A549 (cell line): Measurements from ENCODE around the gene SH3RF3. TPM values are rescaled to one million over a fixed set of nuclear protein-coding genes. Genes with fewer than 3 reads are reported as not detected.

ENCODE experiments used
- ATAC-seq, 2 experiments: fragments of 200-7000 bp in 1 of 2; fragments of >200 bp in 1 of 2; cut with Nextera tagmentation in 1 of 2; cut with Tn5 transposase in 1 of 2; 3 replicates each; pipeline versions ENCODE4 v1.8.0 to v1.9.1; 2018 to 2020; ENCODE audit warnings: mild to moderate bottlenecking in 1 of 2, moderate library complexity in 1 of 2
- CTCF ChIA-PET: fragments of 300-600 bp; sonication (Branson Sonifier 250); formaldehyde crosslinking; extraction: SDS; loops from one replicate; lab custom pipeline; 2021; ENCODE audit warnings: antibody characterized with exemption, inconsistent platforms; lab: Yijun Ruan, JAX
- POLR2A ChIA-PET: fragments of 350-600 bp; formaldehyde crosslinking; extraction: SDS; loops from one replicate; lab custom pipeline; 2021; ENCODE audit warnings: antibody characterized with exemption, inconsistent platforms; lab: Yijun Ruan, JAX
- DNase-seq, 2 experiments: peaks; one replicate each; pipeline versions ENCODE4 v3.0.0 to v3.0.0-alpha.2; 2011 to 2016; ENCODE audit warnings: low read depth in 1 of 2, low spot score in 1 of 2
- FAIRE-seq: peaks from 2 replicates; lab custom pipeline; 2011; peaks lifted over from hg19 to GRCh38; lab: Jason Lieb, UNC
- H3K27ac ChIP-seq, 2 experiments: fragments of >200 bp; sonication (Bioruptor Twin); formaldehyde crosslinking; 3 replicates each; pipeline ENCODE4 v1.5.1; 2016 to 2017
- H3K4me1 ChIP-seq: fragments of >200 bp; sonication (Bioruptor Twin); formaldehyde crosslinking; 3 replicates; pipeline ENCODE4 v1.6.1; 2016
- H3K4me2 ChIP-seq: fragments of >200 bp; sonication (Bioruptor Twin); formaldehyde crosslinking; 3 replicates; pipeline ENCODE4 v1.6.1; 2016
- H3K4me3 ChIP-seq: fragments of >200 bp; sonication (Bioruptor Twin); formaldehyde crosslinking; 3 replicates; pipeline ENCODE4 v1.5.1; 2016
- H3K9me3 ChIP-seq: fragments of >200 bp; sonication (Bioruptor Twin); formaldehyde crosslinking; 3 replicates; pipeline ENCODE4 v1.6.1; 2016
- CBX2 ChIP-seq: fragments of 200-600 bp; sonication (generic); IDR thresholded peaks from 2 replicates; pipeline ENCODE4 v1.6.1; 2016; ENCODE audit warnings: low read depth, mild to moderate bottlenecking, borderline replicate concordance
- CEBPB ChIP-seq, 2 experiments: fragments of >200 bp in 1 of 2; sonication (Bioruptor Twin) in 1 of 2; formaldehyde crosslinking in 1 of 2; IDR thresholded peaks; 2 replicates each; pipeline ENCODE4 v1.6.1; 2012 to 2016
- CHD2 ChIP-seq: fragments of 150-350 bp; IDR thresholded peaks from 2 replicates; pipeline ENCODE4 v1.6.1; 2014; ENCODE audit warnings: low read length; ENCODE audit not compliant: partially characterized antibody
- EHMT2 ChIP-seq: fragments of 200-600 bp; sonication (generic); IDR thresholded peaks from 2 replicates; pipeline ENCODE4 v1.6.1; 2016; ENCODE audit warnings: antibody characterized with exemption, low read depth, mild to moderate bottlenecking, moderate library complexity
- FOSL2 ChIP-seq, 2 experiments: fragments of 450-650 bp in 1 of 2; fragments of >200 bp in 1 of 2; sonication (Bioruptor Twin) in 1 of 2; formaldehyde crosslinking; IDR thresholded peaks; 2 replicates each; pipeline versions ENCODE4 v1.5.0 to v1.6.1; 2016 to 2020; ENCODE audit warnings: mild to moderate bottlenecking in 1 of 2, moderate library complexity in 1 of 2
- HDAC2 ChIP-seq: fragments of 200-600 bp; sonication (generic); IDR thresholded peaks from 2 replicates; pipeline ENCODE4 v1.6.1; 2016
- HOXA7 ChIP-seq: fragments of 250-450 bp; sonication (Bioruptor Pico); IDR thresholded peaks from 2 replicates; pipeline ENCODE4 v1.5.0; 2020; ENCODE audit warnings: mild to moderate bottlenecking, moderate library complexity
- HOXB13 ChIP-seq: fragments of 250-450 bp; sonication (Bioruptor Pico); IDR thresholded peaks from 2 replicates; pipeline ENCODE4 v1.5.0; 2020; ENCODE audit warnings: low read depth, mild to moderate bottlenecking, moderate library complexity
- HOXB5 ChIP-seq: fragments of 250-450 bp; sonication (Bioruptor Pico); IDR thresholded peaks from 2 replicates; pipeline ENCODE4 v1.5.0; 2020; ENCODE audit warnings: mild to moderate bottlenecking, moderate library complexity
- JUN ChIP-seq, 2 experiments: fragments of >200 bp; sonication (Bioruptor Twin); formaldehyde crosslinking; IDR thresholded peaks; 2 replicates in 1 of 2; 3 replicates in 1 of 2; pipeline ENCODE4 v1.6.1; 2016 to 2017
- KDM1A ChIP-seq: fragments of 200-600 bp; sonication (generic); IDR thresholded peaks from 2 replicates; pipeline ENCODE4 v1.6.1; 2016; ENCODE audit warnings: low read depth, mild to moderate bottlenecking
- MAFK ChIP-seq: fragments of 450-650 bp; IDR thresholded peaks from 2 replicates; pipeline ENCODE4 v1.6.1; 2014; ENCODE audit not compliant: partially characterized antibody
- MAZ ChIP-seq: fragments of 150-350 bp; IDR thresholded peaks from 2 replicates; pipeline ENCODE4 v1.6.1; 2014; ENCODE audit warnings: antibody characterized with exemption, low read depth, low read length, borderline replicate concordance
- NPAS2 ChIP-seq: fragments of 250-450 bp; sonication (Bioruptor Pico); IDR thresholded peaks from 2 replicates; pipeline ENCODE4 v1.8.0; 2022; ENCODE audit warnings: mild to moderate bottlenecking, moderate library complexity, borderline replicate concordance
- RARB ChIP-seq: fragments of 250-450 bp; sonication (Bioruptor Pico); IDR thresholded peaks from 2 replicates; pipeline ENCODE4 v1.8.0; 2021; ENCODE audit warnings: mild to moderate bottlenecking, moderate library complexity
- RNF2 ChIP-seq: fragments of 200-600 bp; sonication (generic); IDR thresholded peaks from 2 replicates; pipeline ENCODE4 v1.6.1; 2016; ENCODE audit warnings: low read depth, mild to moderate bottlenecking, antibody characterized with exemption, moderate library complexity, borderline replicate concordance
- SMC3 ChIP-seq: fragments of >200 bp; sonication (Bioruptor Twin); formaldehyde crosslinking; IDR thresholded peaks from 3 replicates; pipeline ENCODE4 v1.6.1; 2018; ENCODE audit warnings: inconsistent platforms
- ZSCAN20 ChIP-seq: fragments of 250-450 bp; sonication (Bioruptor Pico); IDR thresholded peaks from 2 replicates; pipeline ENCODE4 v1.8.0; 2022; ENCODE audit warnings: mild to moderate bottlenecking, moderate library complexity
- WGBS: methylation state at CpG from one replicate; pipeline ENCODE4 v1.1.6; 2017; ENCODE audit errors: missing lambda C conversion rate; 5-methylcytosine and 5-hydroxymethylcytosine counted together
- polyA plus RNA-seq, 4 experiments: library from polyadenylated mRNA; depleted of rRNA in 3 of 4; stranded (reverse); fragments of >200 nt; fragmentation: RNase III in 1 of 4; extraction: RNeasy Plus Mini Kit Qiagen cat#74134 plus additional on column Dnase treatment in 1 of 4; gene quantifications; 2 replicates in 3 of 4; 3 replicates in 1 of 4; pipeline ENCODE4 v1.2.3, GENCODE V29; 2011 to 2017
- TF ChIP-seq, protein P1 (sequence below): fragments of 200-600 bp; sonication (generic); IDR thresholded peaks from 2 replicates; pipeline ENCODE4 v1.6.1; 2016; ENCODE audit warnings: antibody characterized with exemption, mild to moderate bottlenecking, moderate library complexity
- TF ChIP-seq, protein P2 (sequence below): fragments of 150-350 bp; IDR thresholded peaks from 2 replicates; pipeline ENCODE4 v1.6.1; 2014; ENCODE audit warnings: low read depth, mild to moderate bottlenecking, low read length
- TF ChIP-seq, protein P3 (sequence below): fragments of 250-450 bp; sonication (Bioruptor Pico); IDR thresholded peaks from 2 replicates; pipeline ENCODE4 v1.5.0; 2020; ENCODE audit warnings: low read depth, mild to moderate bottlenecking, moderate library complexity
- TF ChIP-seq, protein P4 (sequence below): fragments of 450-650 bp; IDR thresholded peaks from 2 replicates; pipeline ENCODE4 v1.6.1; 2014; ENCODE audit warnings: antibody characterized with exemption
- TF ChIP-seq, protein P5 (sequence below): IDR thresholded peaks from 2 replicates; pipeline ENCODE4 v1.6.1; 2012

The SH3RF3 gene
- polyA plus RNA-seq, 2 of the 4 experiments (the other 2 are of a cell fraction) = 0.04 to 0.21 TPM

DNA sequence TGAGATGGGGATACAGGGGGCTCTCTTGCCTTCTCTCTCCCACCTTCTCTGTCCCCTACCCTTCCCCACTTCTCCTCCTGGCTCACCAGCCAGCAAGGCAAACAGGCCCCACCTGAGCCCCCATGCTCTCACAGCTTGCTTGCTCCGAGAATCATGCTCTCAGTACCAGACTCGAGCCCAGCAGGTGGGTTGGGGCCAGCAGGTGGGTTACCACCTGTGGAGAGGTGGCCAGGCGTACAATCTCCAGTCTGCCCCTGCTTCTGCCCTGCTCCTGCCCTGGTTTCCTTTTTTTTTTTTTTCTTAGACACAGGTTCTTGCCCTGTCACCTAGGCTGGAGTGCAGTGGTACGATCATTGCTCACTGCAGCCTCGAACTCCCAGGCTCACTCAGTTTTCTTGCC, 214.5 kb downstream of the SH3RF3 start (continued):
- TF ChIP-seq ZSCAN20 (CRISPR knock-in tag) (no peak), HOXA7 (CRISPR knock-in tag) (no peak)

DNA sequence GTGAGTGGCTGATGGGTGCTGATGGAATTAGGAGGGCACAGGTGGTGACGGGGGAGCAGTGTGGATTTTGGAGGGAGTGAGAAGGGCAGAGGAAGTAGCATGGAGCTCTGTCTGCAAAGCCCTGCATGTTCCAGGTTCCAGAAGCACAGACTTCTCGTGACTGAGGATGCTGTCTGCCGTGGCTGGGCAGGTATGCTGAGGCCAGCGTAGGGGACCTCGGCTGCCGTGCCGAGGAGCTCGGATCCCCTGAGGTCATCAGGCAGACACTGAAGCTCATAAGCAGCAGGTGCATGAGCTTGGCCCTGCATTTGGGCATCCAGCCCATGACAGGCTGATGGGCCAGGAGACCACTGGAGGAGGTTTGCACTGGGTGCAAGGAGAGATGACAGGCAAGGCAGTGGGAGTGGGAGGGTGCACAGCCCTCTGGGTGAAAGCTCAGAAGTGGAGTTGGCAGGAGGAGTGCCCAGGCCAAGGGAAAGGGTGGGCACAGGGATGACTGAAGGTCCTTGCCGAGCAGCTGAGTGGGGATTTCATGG, 215.3 kb downstream of the SH3RF3 start:
- TF ChIP-seq RARB (CRISPR knock-in tag) (no peak), CHD2 (no peak), MAZ (no peak), HDAC2 (no peak), EHMT2 (no peak), KDM1A (no peak), SMC3 (no peak), FOSL2 (IDR thresholded peaks at IDR 0.05) (no peak), FOSL2 (CRISPR knock-in tag; IDR thresholded peaks at IDR 0.05) (no peak), CEBPB (IDR thresholded peaks at IDR 0.05) (no peak), HOXB5 (no peak)
- no peak overlapping the region for H3K27ac ChIP-seq
- POLR2A ChIA-PET = no interaction called here
- FAIRE-seq (no peak), DNase-seq (no peak), ATAC-seq (no peak)
- no peaks in the 10 kb centered on the region for H3K9me3 ChIP-seq
- no peak overlapping the region for H3K4me3 ChIP-seq
- H3K4me1 ChIP-seq = no peaks in the 10 kb centered on the region
- no peak overlapping the region for H3K4me2 ChIP-seq
- WGBS = 72% methylated on average over 8 of the region's 9 CpGs
- CTCF ChIA-PET = interaction anchor here (0.7 kb wide), 1 partner anchor 21 kb away, joined by 3 read pairs; no protein-coding TSS in a partner anchor

DNA sequence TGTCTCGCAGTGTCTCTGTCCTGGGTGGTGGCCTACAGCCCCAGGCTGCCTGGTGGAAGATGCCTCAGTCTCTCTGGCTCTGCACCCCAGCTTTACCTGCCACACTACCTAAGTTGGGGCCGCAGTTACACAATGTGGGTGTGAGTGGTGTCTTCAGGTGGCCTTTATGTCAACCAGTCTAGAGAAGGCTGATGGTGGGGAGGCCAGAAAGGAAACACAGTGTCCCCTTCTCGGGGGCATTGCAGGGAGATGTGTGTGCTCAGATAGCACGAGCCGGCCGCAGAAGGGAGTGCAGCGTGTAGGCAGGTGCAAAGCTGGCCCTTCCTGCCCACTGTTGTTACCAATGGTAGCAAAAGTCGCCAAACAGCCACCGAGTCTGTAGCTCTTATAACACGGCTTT, 216.1 kb downstream of the SH3RF3 start:
- Histone ChIP-seq H3K4me3 (no peak overlapping the region), H3K4me1 (no peaks in the 10 kb centered on the region), H3K27ac (no peak overlapping the region), H3K4me2 (no peak overlapping the region), H3K9me3 (no peaks in the 10 kb centered on the region)
- no peak for TF ChIP-seq RNF2
- TF ChIP-seq JUN (IDR thresholded peaks at IDR 0.05) = no peak
- TF ChIP-seq, protein P1, sequence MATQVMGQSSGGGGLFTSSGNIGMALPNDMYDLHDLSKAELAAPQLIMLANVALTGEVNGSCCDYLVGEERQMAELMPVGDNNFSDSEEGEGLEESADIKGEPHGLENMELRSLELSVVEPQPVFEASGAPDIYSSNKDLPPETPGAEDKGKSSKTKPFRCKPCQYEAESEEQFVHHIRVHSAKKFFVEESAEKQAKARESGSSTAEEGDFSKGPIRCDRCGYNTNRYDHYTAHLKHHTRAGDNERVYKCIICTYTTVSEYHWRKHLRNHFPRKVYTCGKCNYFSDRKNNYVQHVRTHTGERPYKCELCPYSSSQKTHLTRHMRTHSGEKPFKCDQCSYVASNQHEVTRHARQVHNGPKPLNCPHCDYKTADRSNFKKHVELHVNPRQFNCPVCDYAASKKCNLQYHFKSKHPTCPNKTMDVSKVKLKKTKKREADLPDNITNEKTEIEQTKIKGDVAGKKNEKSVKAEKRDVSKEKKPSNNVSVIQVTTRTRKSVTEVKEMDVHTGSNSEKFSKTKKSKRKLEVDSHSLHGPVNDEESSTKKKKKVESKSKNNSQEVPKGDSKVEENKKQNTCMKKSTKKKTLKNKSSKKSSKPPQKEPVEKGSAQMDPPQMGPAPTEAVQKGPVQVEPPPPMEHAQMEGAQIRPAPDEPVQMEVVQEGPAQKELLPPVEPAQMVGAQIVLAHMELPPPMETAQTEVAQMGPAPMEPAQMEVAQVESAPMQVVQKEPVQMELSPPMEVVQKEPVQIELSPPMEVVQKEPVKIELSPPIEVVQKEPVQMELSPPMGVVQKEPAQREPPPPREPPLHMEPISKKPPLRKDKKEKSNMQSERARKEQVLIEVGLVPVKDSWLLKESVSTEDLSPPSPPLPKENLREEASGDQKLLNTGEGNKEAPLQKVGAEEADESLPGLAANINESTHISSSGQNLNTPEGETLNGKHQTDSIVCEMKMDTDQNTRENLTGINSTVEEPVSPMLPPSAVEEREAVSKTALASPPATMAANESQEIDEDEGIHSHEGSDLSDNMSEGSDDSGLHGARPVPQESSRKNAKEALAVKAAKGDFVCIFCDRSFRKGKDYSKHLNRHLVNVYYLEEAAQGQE = no peak
- TF ChIP-seq MAFK = no peak
- no peak for TF ChIP-seq FOSL2 (IDR thresholded peaks at IDR 0.05)
- no peak for TF ChIP-seq FOSL2 (CRISPR knock-in tag; IDR thresholded peaks at IDR 0.05)
- no peak for TF ChIP-seq CEBPB (IDR thresholded peaks at IDR 0.05)
- ChIA-PET CTCF (no interaction called here), POLR2A (no interaction called here)
- DNase-seq (no peak), ATAC-seq (no peak), FAIRE-seq (no peak)
- WGBS = 50% methylated on average over 10 of the region's 10 CpGs

DNA sequence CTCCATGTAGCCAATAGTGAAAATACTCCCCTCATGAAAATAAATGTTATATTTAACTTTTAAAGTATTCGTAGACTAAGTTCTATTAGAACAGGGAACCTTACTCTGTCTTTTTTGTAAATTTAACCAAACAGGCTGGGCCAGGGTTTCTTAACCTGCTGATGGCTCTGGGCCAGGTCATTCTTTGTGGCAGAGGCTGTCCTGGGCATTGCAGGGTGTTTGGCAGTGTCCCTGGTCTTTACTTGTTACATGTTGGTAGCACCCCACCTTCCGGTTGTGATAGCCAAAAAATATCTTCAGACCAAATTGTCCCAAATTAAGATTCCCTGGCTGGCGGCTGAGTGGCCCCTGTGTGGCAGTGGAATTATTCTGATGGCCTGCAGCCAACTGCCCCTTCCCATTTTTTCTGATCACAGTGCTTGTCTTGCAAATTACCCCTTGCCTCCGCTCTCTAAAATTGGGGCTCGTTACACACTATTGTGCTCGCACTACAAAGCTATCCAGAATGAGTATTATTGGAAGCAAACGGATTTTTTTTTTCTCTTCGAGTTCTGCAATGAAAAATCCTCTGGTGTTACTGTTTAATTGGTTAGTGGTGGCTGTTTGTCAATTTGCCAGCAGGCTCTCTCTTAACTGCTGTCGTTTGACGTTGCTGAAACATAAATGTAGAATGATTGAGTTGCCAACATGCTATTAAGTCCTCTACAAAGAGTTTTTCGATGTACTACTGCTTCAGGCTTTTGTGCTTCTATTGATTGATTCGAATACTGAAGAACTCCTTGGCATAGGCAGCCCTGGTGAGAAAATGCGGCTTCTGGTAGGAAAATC, 216.9 kb downstream of the SH3RF3 start:
- ChIA-PET CTCF (interaction anchor here (0.8 to 0.9 kb wide), 2 partner anchors 164 to 452 kb away, joined by 3 read pairs; no protein-coding TSS in a partner anchor), POLR2A (no interaction called here)
- Histone ChIP-seq H3K27ac (no peak overlapping the region), H3K4me2 (no peak overlapping the region), H3K4me3 (no peak overlapping the region), H3K4me1 (no peaks in the 10 kb centered on the region), H3K9me3 (no peaks in the 10 kb centered on the region)
- 43% methylated on average over 13 of the region's 13 CpGs for WGBS
- FAIRE-seq = no peak
- DNase-seq = no peak
- no peak for ATAC-seq
- TF ChIP-seq, protein P2, sequence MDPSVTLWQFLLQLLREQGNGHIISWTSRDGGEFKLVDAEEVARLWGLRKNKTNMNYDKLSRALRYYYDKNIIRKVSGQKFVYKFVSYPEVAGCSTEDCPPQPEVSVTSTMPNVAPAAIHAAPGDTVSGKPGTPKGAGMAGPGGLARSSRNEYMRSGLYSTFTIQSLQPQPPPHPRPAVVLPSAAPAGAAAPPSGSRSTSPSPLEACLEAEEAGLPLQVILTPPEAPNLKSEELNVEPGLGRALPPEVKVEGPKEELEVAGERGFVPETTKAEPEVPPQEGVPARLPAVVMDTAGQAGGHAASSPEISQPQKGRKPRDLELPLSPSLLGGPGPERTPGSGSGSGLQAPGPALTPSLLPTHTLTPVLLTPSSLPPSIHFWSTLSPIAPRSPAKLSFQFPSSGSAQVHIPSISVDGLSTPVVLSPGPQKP = no peak
- TF ChIP-seq CBX2 (no peak), NPAS2 (CRISPR knock-in tag) (no peak), FOSL2 (IDR thresholded peaks at IDR 0.05) (no peak), FOSL2 (CRISPR knock-in tag; IDR thresholded peaks at IDR 0.05) (no peak), HOXB13 (CRISPR knock-in tag) (no peak)
- TF ChIP-seq, protein P3, sequence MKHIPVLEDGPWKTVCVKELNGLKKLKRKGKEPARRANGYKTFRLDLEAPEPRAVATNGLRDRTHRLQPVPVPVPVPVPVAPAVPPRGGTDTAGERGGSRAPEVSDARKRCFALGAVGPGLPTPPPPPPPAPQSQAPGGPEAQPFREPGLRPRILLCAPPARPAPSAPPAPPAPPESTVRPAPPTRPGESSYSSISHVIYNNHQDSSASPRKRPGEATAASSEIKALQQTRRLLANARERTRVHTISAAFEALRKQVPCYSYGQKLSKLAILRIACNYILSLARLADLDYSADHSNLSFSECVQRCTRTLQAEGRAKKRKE (CRISPR knock-in tag) = no peak
- TF ChIP-seq, protein P4, sequence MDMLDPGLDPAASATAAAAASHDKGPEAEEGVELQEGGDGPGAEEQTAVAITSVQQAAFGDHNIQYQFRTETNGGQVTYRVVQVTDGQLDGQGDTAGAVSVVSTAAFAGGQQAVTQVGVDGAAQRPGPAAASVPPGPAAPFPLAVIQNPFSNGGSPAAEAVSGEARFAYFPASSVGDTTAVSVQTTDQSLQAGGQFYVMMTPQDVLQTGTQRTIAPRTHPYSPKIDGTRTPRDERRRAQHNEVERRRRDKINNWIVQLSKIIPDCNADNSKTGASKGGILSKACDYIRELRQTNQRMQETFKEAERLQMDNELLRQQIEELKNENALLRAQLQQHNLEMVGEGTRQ = no peak
- TF ChIP-seq, protein P5, sequence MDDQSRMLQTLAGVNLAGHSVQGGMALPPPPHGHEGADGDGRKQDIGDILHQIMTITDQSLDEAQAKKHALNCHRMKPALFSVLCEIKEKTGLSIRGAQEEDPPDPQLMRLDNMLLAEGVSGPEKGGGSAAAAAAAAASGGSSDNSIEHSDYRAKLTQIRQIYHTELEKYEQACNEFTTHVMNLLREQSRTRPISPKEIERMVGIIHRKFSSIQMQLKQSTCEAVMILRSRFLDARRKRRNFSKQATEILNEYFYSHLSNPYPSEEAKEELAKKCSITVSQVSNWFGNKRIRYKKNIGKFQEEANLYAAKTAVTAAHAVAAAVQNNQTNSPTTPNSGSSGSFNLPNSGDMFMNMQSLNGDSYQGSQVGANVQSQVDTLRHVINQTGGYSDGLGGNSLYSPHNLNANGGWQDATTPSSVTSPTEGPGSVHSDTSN = no peak
